Measurements from ENCODE around the gene MED27. TPM values are rescaled to one million over a fixed set of nuclear protein-coding genes. Genes with fewer than 3 reads are reported as not detected.

The MED27 gene
- total RNA-seq, 1 experiment from 2014 or later, result 37.7 TPM

- DNase-seq (ENCODE audit: low read depth), result peak; percentile 13
Observed at GRCh38 chr9:132043708-132044107, 36.0 kb downstream of the MED27 start.

- peak; percentile 94 for DNase-seq (ENCODE audit: low read depth)
Observed at GRCh38 chr9:132042324-132042723, 37.3 kb downstream of the MED27 start.

DNA sequence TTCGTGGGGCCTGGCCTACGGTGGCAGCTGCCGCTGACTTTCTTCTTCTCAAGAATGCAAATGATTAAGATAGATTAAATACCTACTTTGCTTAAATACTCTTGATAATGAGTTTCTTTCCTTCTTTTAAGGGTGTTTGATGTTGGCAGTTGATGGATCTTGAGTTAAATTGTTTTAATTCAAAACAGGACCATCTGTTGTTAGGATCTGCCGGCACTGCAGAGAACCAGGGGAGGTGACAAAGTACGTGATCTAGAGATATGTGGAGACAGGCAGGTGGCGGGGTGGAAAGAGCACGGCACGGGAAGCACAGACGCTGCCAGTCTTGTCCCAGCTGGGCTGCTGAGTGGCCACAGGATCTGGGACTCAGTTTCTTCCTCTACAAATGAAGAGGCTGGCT lies 37.9 kb downstream of the MED27 start:
- no peak for DNase-seq (ENCODE audit: low read depth)

GRCh38 chr9:132040808-132041207 lies 38.9 kb downstream of the MED27 start:
- no peak for DNase-seq (ENCODE audit: low read depth)

GRCh38 chr9:132040246-132040645 lies 39.4 kb downstream of the MED27 start:
- no peak for DNase-seq (ENCODE audit: low read depth)

DNA sequence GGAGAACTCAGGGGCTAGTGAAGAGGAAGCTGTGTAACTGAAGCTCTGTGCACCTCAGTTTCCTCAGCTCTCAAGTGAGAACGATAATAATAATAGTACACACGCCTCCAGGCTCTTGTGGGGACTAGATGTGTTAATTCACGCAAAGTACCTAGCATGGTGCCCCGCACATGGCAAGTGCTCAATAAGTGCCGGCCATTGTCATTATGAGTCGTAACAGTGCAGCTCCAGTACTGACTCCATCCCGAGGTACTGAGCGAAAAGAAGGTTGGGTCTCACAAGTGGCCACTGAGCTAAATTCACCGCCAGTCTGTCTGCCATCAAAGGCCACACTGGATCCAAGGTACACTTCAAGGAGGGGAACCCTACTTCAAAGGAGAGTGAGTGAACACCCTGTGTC lies 40.4 kb downstream of the MED27 start:
- DNase-seq (ENCODE audit: low read depth), result no peak

- DNase-seq (ENCODE audit: low read depth), result no peak
Observed at GRCh38 chr9:132037458-132037857, 42.2 kb downstream of the MED27 start.

- no peak for DNase-seq (ENCODE audit: low read depth)
Observed at GRCh38 chr9:132036521-132036920, 43.1 kb downstream of the MED27 start.

GRCh38 chr9:132035679-132036078 lies 44.0 kb downstream of the MED27 start:
- no peak for DNase-seq (ENCODE audit: low read depth)

DNA sequence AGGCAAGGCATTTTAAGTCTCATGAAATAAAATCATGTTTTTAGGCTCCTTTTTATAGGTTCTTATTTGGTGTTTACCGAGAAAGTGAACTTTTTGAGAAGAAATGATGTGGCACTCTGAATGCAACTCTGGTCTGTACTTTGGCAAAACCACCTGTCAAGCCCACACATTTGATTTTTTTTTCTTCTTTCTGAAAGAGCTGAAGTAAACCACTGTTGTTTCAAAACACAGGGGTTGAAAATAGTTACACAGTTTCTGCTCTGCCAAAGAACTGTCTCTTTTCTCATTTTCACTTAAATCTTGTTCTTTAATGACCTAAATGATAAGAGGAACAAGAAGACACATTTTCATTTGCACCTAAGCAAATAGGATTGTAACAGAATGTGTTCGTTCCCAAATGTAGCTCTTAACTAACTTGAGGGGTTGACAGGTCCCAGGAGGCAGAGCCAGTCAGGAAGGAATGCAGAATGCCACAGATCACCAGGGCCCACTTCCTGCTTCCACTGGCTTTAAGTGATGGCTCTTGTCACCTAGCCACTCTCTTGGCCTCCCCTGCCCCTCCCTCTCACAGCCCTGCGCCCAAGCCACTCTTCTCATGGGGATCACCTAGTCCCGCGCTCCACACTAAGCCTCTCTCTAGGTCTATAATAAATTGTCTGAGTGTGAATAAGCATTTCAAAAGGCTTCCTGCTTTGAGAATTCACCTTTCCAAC lies 47.3 kb downstream of the MED27 start:
- no peak for DNase-seq (ENCODE audit: low read depth)

- no peak for DNase-seq (ENCODE audit: low read depth)
Observed at GRCh38 chr9:132031467-132032237, 48.0 kb downstream of the MED27 start.

- DNase-seq (ENCODE audit: low read depth), result no peak
Observed at GRCh38 chr9:132030626-132031325, 48.9 kb downstream of the MED27 start.

DNA sequence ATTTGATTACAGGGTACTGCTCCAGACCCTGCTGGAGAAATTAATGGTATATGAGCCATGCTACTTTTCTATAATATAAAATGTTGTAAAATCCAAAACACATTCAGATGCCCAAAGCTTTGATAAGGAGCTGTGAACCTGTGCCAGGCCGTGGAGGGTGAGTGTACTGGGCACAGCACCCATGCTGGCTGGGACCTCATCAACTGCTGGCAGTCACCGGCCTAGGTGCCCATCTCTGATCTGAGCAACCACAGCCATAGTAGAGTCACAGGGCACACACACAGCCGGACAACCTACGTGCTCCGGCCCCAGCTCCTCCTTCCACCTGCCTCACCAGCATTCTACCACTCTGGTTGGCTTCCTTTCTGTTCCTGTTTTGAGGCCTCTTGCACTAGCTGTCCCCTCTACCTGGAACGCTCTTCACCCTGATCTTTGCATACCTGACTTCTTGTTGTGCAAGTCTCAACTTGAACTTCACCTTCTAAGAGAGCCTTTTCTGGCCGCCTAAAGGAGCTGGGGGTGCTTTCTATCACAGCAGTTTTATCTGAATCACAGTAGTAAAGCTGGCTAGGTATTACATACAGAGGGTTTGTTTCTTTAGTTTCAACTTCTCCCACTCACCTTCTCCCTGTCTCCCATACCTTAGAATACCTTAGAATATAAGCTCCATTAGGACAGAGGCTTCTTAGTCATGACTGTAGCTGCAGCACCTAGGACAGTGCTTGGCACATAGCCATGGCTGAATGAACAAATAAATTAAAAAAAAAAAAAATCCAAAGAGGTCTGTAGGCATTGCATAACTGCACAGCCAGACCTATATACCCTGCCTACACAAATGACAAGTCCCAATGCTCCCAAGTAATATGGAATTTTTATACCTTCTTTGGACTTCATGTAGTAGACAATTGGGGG lies 51.7 kb downstream of the MED27 start:
- no peak for DNase-seq (ENCODE audit: low read depth)

GRCh38 chr9:132026932-132027585 lies 52.6 kb downstream of the MED27 start:
- peak; percentile 83 for DNase-seq (ENCODE audit: low read depth)

- DNase-seq (ENCODE audit: low read depth), result no peak
Observed at GRCh38 chr9:132025766-132026165, 53.9 kb downstream of the MED27 start.

DNA sequence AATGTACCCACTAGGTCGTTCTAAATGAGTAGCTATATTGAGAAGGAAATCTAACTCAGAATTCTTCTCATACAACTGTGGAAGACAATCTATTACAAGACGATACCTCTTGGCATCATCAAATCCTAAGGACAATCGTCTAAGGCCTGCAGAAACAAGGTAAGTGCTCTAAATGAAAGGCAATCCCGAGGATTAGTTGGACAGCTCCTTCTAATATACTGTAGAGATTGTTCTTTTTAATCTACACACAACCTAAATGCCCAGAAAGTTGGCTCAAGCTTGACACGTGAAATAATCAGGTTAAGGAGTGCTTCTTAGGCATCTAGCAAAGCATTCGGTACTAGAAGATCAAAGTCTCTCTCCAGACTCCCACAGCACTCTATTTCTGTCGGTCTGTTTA lies 55.1 kb downstream of the MED27 start:
- no peak for DNase-seq (ENCODE audit: low read depth)

DNA sequence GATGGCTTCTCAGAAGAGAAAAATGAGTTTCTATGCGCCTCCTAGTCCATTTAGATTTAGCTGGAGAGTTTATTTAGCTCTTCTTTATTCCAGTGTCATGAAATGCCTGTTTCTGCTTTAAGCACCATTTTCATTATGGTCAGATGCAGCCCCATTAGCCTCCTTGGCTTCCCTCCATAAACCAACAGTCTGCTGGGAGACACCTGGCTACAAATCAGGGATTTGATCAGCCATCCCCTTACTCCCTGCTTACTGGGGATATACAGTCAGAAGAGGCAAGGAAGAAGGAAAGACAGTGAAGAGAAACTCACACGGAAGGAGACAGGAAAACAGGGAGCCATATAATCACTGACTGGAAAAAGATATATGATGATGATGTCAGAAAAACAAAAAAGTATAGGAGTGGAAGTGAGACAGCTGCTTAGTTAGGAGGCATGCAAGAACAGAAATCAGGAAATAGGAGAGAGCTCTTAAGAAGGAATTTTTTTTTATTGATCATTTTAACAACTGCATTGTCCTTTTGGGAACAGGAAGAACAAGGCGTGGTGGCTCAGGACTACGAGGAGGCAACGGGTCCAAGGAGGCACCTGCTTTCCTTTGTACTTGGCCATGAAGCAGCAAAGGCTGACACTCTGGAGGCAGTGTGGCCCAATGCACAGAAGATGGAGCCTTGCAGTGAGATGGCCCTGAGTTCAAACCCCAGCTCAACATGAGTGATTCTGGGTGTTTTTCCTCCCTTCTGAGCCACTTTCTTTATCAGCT lies 56.1 kb downstream of the MED27 start:
- no peak for DNase-seq (ENCODE audit: low read depth)

GRCh38 chr9:132020820-132021510 lies 58.7 kb downstream of the MED27 start:
- DNase-seq (ENCODE audit: low read depth), result no peak

DNA sequence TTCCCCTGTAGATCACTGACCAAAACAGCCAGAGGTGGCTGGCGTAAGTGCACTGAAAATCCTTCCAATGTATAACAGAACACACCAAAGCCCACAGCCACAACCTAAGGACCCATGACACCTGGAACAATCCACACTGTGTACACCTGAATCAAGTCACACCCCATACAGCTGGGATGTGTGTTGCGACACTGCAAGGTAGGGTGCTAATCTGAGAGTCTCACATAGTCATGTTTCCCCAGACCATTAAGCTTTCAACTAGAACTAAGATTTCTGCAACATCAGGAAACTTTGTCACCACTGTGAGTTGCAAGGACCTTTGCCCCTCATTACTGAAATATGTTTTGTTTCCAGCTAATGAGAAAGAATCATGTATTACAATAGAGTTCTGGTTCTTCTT lies 59.4 kb downstream of the MED27 start:
- no peak for DNase-seq (ENCODE audit: low read depth)

- no peak for DNase-seq (ENCODE audit: low read depth)
Observed at GRCh38 chr9:132019702-132020101, 60.0 kb downstream of the MED27 start.
